GM12878 (cell line): ENCODE data around the gene LILRB5. TPM values are rescaled to one million over a fixed set of nuclear protein-coding genes. Genes with fewer than 3 reads are reported as not detected.
"Not testable (repeated sequence)": the region's sequence is repeated elsewhere in the genome, so short reads cannot be mapped to it uniquely, and the experiment has no call there.

Experiments used
- ATAC-seq: fragments of 200-7000 bp; cut with Tn5 transposase; 3 replicates; pipeline ENCODE4 v1.9.1; 2020; ENCODE audit warnings: mild to moderate bottlenecking, moderate library complexity
- BruUV-seq: library from RNA; stranded (reverse); fragments of 400-500 nt; replicated peaks from 2 replicates; lab custom pipeline; 2021; lab: Mats Ljungman, UMichigan
- CTCF ChIA-PET: fragments of 300-600 bp; sonication (Branson Sonifier 250); formaldehyde crosslinking; extraction: SDS; loops from one replicate; lab custom pipeline; 2021; ENCODE audit warnings: inconsistent platforms; lab: Yijun Ruan, JAX
- POLR2A ChIA-PET: fragments of 350-600 bp; formaldehyde crosslinking; extraction: SDS; loops from one replicate; lab custom pipeline; 2021; ENCODE audit warnings: inconsistent platforms; lab: Charles Lee
- RAD21 ChIA-PET: fragments of 300-600 bp; sonication (Branson Sonifier 250); formaldehyde crosslinking; loops from one replicate; lab custom pipeline; 2023; ENCODE audit warnings: antibody characterized with exemption; ENCODE audit not compliant: unreplicated experiment; lab: Charles Lee
- SMC1A ChIA-PET: fragments of 300-600 bp; sonication (Branson Sonifier 250); formaldehyde crosslinking; loops from one replicate; lab custom pipeline; 2023; ENCODE audit not compliant: unreplicated experiment, uncharacterized antibody; lab: Charles Lee
- DNase-seq: peaks from one replicate; pipeline ENCODE4 v3.0.0-alpha.2; 2011; ENCODE audit warnings: low read depth, low spot score
- FAIRE-seq: peaks from 3 replicates; lab custom pipeline; 2011; peaks lifted over from hg19 to GRCh38; lab: Jason Lieb, UNC
- H2AFZ ChIP-seq: 2 replicates; pipeline ENCODE4 v1.6.0; 2011; ENCODE audit warnings: low read depth, low read length, control low read depth; ENCODE audit not compliant: control insufficient read depth
- H3K27ac ChIP-seq: 2 replicates; pipeline ENCODE4 v1.5.1; 2011; ENCODE audit warnings: control low read depth; ENCODE audit not compliant: control insufficient read depth, insufficient read depth
- H3K27me3 ChIP-seq, 2 experiments: replicated peaks in 1 of 2; 2 replicates each; pipeline versions ENCODE4 v1.6.0 to v1.6.1; 2011; ENCODE audit warnings: low read length in 1 of 2; ENCODE audit not compliant: control insufficient read depth in 2 of 2, insufficient read depth in 2 of 2
- H3K36me3 ChIP-seq, 2 experiments: 2 replicates each; pipeline ENCODE4 v1.5.1; 2011; ENCODE audit warnings: low read length in 1 of 2; ENCODE audit not compliant: control insufficient read depth in 2 of 2, insufficient read depth in 2 of 2
- H3K4me1 ChIP-seq: 2 replicates; pipeline ENCODE4 v1.6.1; 2011; ENCODE audit warnings: mild to moderate bottlenecking, low read length, moderate library complexity, mixed read lengths; ENCODE audit not compliant: control insufficient read depth, insufficient read depth
- H3K4me2 ChIP-seq: 2 replicates; pipeline ENCODE4 v1.6.0; 2011; ENCODE audit warnings: control low read depth; ENCODE audit not compliant: control insufficient read depth, insufficient read depth
- H3K4me3 ChIP-seq: fragments of 200-600 bp; sonication (generic); 2 replicates; pipeline ENCODE4 v1.5.1; 2016
- H3K79me2 ChIP-seq: 2 replicates; pipeline ENCODE4 v1.6.0; 2011; ENCODE audit warnings: low read length; ENCODE audit not compliant: control insufficient read depth, insufficient read depth
- H3K9ac ChIP-seq: 2 replicates; pipeline ENCODE4 v1.8.0; 2011; ENCODE audit warnings: low read length, control low read depth, mixed read lengths; ENCODE audit not compliant: control insufficient read depth, insufficient read depth
- H3K9me3 ChIP-seq: replicated peaks from 3 replicates; pipeline ENCODE4 v1.5.1; 2011; ENCODE audit warnings: mild to moderate bottlenecking, low read length; ENCODE audit not compliant: control insufficient read depth, insufficient read depth
- H4K20me1 ChIP-seq: 2 replicates; pipeline ENCODE4 v1.6.0; 2011; ENCODE audit not compliant: control insufficient read depth, insufficient read depth
- EED ChIP-seq: sonication (generic); IDR thresholded peaks from 2 replicates; pipeline ENCODE4 v1.6.1; 2016; ENCODE audit warnings: antibody characterized with exemption, low read depth
- SPI1 ChIP-seq: IDR thresholded peaks from 2 replicates; pipeline ENCODE4 v1.6.1; 2011; ENCODE audit warnings: low read depth, mild to moderate bottlenecking, low read length, moderate library complexity, borderline replicate concordance; ENCODE audit not compliant: insufficient read depth
- ZNF24 ChIP-seq: fragments of 450-650 bp; IDR thresholded peaks from 2 replicates; pipeline ENCODE4 v1.6.1; 2017; ENCODE audit warnings: antibody characterized with exemption, mild to moderate bottlenecking
- WGBS: methylation state at CpG from one replicate; pipeline ENCODE4 v1.1.6; 2016; ENCODE audit warnings: low lambda C conversion rate; ENCODE audit not compliant: insufficient replicate concordance, insufficient coverage; ENCODE audit errors: missing lambda C conversion rate; 5-methylcytosine and 5-hydroxymethylcytosine counted together
- in situ Hi-C: fragments of 300-500 bp; cut with MboI; formaldehyde crosslinking; loops from 9 replicates; pipeline ENCODE4 v1.14.3; 2018; ENCODE audit warnings: mixed read lengths
- intact Hi-C: fragments of 100-400 bp; cut with micrococcal nuclease; formaldehyde crosslinking; loops from one replicate; pipeline ENCODE4 v1.14.2; 2022; ENCODE audit not compliant: unreplicated experiment
- polyA plus RNA-seq, 11 experiments: library from polyadenylated mRNA; depleted of rRNA in 4 of 11; unstranded in 6 of 11; stranded (reverse) in 5 of 11; fragments of >200 nt; fragmentation: Nextera tagmentation in 4 of 11; fragmentation: Illumina TruSeq in 1 of 11; extraction: Ambion mirVana in 4 of 11; extraction: Trizol in 1 of 11; gene quantifications; 1 replicate in 1 of 11; 2 replicates in 10 of 11; pipeline versions ENCODE4 v1.2.1 to v1.2.3, GENCODE V29; 2011 to 2016; ENCODE audit warnings: inconsistent platforms in 2 of 11, missing spikeins in 2 of 11, low read depth in 1 of 11
- total RNA-seq, 4 experiments: library from RNA; depleted of rRNA in 3 of 4; stranded (reverse); fragments of >200 nt in 3 of 4; fragmentation: Illumina TruSeq in 1 of 4; extraction: Trizol in 1 of 4; gene quantifications; 2 replicates each; pipeline versions ENCODE4 v1.2.1 to v1.2.3, GENCODE V29; 2013 to 2021

LILRB5 gene
- total and polyA plus RNA-seq, 10 of the 15 experiments (the other 5 are each of a cell fraction or from before 2014, with no cell fraction given), result 0.01 to 0.13 TPM; not detected in 8

DNA sequence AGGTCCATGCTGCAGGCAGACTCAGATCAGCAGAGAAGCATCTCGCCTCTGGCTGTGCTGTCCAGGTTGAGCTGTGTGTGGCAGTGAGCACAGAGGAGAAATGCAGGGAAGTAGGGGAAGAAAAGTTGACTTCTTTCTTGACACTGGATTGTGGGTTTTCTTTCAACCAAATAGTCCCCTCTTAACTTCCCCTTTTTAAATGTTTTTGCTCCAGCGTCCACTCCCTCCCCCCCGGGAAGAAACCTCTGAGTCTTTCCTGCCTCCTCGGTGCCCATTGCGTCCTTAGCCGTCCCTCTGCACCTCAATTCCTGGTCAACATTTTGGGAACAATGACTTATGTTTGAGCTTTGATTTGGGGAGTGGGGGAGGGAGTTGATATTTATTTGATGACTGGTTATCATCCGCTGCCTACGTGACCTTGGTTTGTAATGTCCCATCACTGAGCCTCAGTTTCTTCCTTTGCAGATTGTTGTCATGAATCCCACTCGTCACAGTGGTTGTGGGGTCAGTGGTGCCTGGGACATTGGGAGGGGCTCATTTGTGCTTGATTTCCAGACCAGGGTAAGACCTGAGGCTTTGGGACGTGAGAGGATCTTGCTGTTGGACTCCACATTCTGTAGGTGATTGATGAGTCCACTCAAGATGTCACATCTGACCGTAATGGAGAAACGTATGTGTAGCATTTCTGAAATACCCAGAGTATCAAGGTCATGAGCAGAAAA lies 24.1 kb upstream of the LILRB5 start, which contains the start of gene LILRB2:
TSS of gene LILRB2 (minus strand) at position 104 of the 722 bp plus-strand sequence. CDS start 614 bp downstream, outside the sequence.
- in situ Hi-C loops (loop anchor here (5.0 kb wide), 1 partner anchor 351 kb away; the partner anchor contains the start of gene LILRB1), intact Hi-C loops (no loop called here)
- no peak within 1 kb of the TSS for H3K9ac ChIP-seq
- H3K27me3 ChIP-seq, result peaks cover 0 to 1% of the 10 kb centered on the region in 2 experiments; a peak in 2 of 4 replicates
- H3K4me2 ChIP-seq, result no peak within 1 kb of the TSS
- H3K36me3 ChIP-seq, result no peaks in the 10 kb centered on the region
- no peaks in the 10 kb centered on the region for H3K9me3 ChIP-seq
- WGBS, result 9% methylated on average over 11 of the region's 12 CpGs
- no peaks in the 10 kb centered on the region for H4K20me1 ChIP-seq
- TF ChIP-seq EED, result 0 out of 2 replicates have a peak, but pooled peaks have one; percentile 22
- TF ChIP-seq ZNF24, result no peak
- TF ChIP-seq, all 136 proteins: peak for 1
- ChIA-PET SMC1A (interaction anchor here (1.4 kb wide), 1 partner anchor 73 kb away, joined by 3 read pairs; no protein-coding TSS in a partner anchor), RAD21 (no interaction called here), POLR2A (no interaction called here), CTCF (interaction anchor here (1.7 kb wide), 1 partner anchor 15 kb away, joined by 5 read pairs; no protein-coding TSS in a partner anchor)
- Histone ChIP-seq H3K4me1 (no peaks in the 10 kb centered on the region), H3K79me2 (no peaks in the 10 kb centered on the region), H3K4me3 (no peak within 1 kb of the TSS), H2AFZ (no peak within 1 kb of the TSS), H3K27ac (no peak within 1 kb of the TSS)
- FAIRE-seq (no peak), ATAC-seq (no peak), DNase-seq (no peak)
- BruUV-seq, result no TSS peak

DNA sequence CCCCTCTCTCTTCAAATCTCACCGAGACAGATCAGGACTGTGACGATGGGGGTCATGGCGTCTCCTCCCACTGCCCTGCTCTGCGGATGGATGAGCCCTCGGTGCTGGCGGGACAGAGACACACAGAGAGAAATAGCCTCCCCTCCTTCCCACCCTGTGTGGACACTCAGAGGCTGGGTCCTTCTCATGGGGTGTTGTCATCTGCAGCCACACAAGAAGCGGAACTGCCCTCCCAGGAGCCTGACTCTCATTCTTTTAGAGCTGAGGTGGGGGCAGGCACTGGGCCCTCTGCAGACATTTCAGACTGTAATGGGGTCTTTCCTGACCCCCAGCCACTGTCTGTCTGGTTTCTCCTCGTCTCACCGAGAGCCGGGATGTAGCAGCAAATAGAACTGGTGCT lies 23.4 kb upstream of the LILRB5 start:
- H3K36me3 ChIP-seq, H3K79me2 ChIP-seq, DNase-seq, H3K4me2 ChIP-seq, H3K27me3 ChIP-seq, H3K4me1 ChIP-seq, ATAC-seq, intact Hi-C loops, RAD21 ChIA-PET, BruUV-seq, H2AFZ ChIP-seq, H3K9ac ChIP-seq, H3K9me3 ChIP-seq, POLR2A ChIA-PET, H4K20me1 ChIP-seq, H3K27ac ChIP-seq, H3K4me3 ChIP-seq, FAIRE-seq: not testable (repeated sequence)
- ChIA-PET SMC1A (interaction anchor here (1.4 kb wide), 1 partner anchor 74 kb away, joined by 3 read pairs; no protein-coding TSS in a partner anchor), CTCF (interaction anchor here (1.7 kb wide), 1 partner anchor 15 kb away, joined by 5 read pairs; no protein-coding TSS in a partner anchor)
- TF ChIP-seq SPI1, result 0 out of 2 replicates have a peak, but pooled peaks have one; percentile 5
- 19% methylated on average over 10 of the region's 10 CpGs for WGBS
- in situ Hi-C loops, result loop anchor here (5.0 kb wide), 1 partner anchor 352 kb away; the partner anchor contains the start of gene LILRB1

DNA sequence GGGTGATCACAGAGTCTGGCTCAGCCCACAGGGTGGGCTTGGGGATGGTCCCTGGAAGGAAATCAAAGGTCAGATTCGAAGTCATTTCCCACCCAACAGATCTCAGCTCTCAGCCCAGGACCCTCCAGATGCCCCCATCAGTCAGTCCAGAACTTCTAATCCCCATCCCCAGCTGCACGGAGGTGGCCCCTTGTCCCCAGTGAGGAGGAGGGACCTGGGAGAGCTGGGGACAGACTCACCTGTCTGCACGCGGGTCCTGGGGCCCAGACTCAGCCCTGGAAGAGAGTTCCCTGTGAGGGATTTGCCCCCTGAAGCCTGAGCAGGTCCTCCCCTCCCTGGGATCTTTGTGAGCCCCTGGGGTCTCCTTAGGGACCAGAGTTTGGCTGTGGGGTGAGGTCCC lies 23.0 kb upstream of the LILRB5 start:
- not testable (repeated sequence) for DNase-seq
- CTCF ChIA-PET, result interaction anchor here (1.7 kb wide), 1 partner anchor 14 kb away, joined by 5 read pairs; no protein-coding TSS in a partner anchor

More for the DNA sequence above, 23.0 kb upstream of the LILRB5 start:
- H2AFZ ChIP-seq, intact Hi-C loops, ATAC-seq, H3K79me2 ChIP-seq, H4K20me1 ChIP-seq, H3K27me3 ChIP-seq, H3K36me3 ChIP-seq, H3K4me3 ChIP-seq, H3K9me3 ChIP-seq, POLR2A ChIA-PET, H3K27ac ChIP-seq, H3K4me1 ChIP-seq, H3K9ac ChIP-seq, H3K4me2 ChIP-seq, RAD21 ChIA-PET, FAIRE-seq, BruUV-seq: not testable (repeated sequence)
- WGBS, result 0% methylated on average over 4 of the region's 4 CpGs
- SMC1A ChIA-PET, result interaction anchor here (1.4 kb wide), 1 partner anchor 75 kb away, joined by 3 read pairs; no protein-coding TSS in a partner anchor
- in situ Hi-C loops, result loop anchor here (5.0 kb wide), 1 partner anchor 352 kb away; the partner anchor contains the start of gene LILRB1
